OCI-LY1 (cell line): ENCODE results near the gene HINFP.
"Not testable (repeated sequence)": the region's sequence is repeated elsewhere in the genome, so short reads cannot be mapped to it uniquely, and the experiment has no call there.

Experiments
- H2AFZ ChIP-seq: fragments of 200-600 bp; sonication (generic), shearing (Covaris generic); 2 replicates; pipeline ENCODE4 v1.6.0; 2014; ENCODE audit warnings: antibody characterized with exemption, mild to moderate bottlenecking, low read length
- H3F3A ChIP-seq: fragments of 200-600 bp; sonication (generic), shearing (Covaris generic); 2 replicates; pipeline ENCODE4 v1.6.0; 2014; ENCODE audit warnings: mild to moderate bottlenecking, antibody characterized with exemption, low read length, moderate library complexity; ENCODE audit not compliant: insufficient read depth
- H3K27ac ChIP-seq: fragments of 200-600 bp; sonication (generic); 2 replicates; pipeline ENCODE4 v1.5.1; 2014; ENCODE audit warnings: low read length, mixed run types, mild to moderate bottlenecking, low read depth; ENCODE audit not compliant: poor library complexity, severe bottlenecking
- H3K27me3 ChIP-seq: fragments of 200-600 bp; sonication (generic); 2 replicates; pipeline ENCODE4 v1.6.0; 2014; ENCODE audit warnings: antibody characterized with exemption, mild to moderate bottlenecking, low read length, moderate library complexity; ENCODE audit not compliant: insufficient read depth
- H3K36me3 ChIP-seq: fragments of 200-600 bp; sonication (generic); 2 replicates; pipeline ENCODE4 v1.6.1; 2014; ENCODE audit warnings: mild to moderate bottlenecking, antibody characterized with exemption, low read length, moderate library complexity, mixed read lengths; ENCODE audit not compliant: insufficient read depth
- H3K4me1 ChIP-seq: fragments of 200-600 bp; sonication (generic); 2 replicates; pipeline ENCODE4 v1.5.1; 2014; ENCODE audit warnings: mild to moderate bottlenecking, low read length, moderate library complexity; ENCODE audit not compliant: insufficient read depth, severe bottlenecking
- H3K4me2 ChIP-seq: fragments of 200-600 bp; sonication (generic), shearing (Covaris generic); 2 replicates; pipeline ENCODE4 v1.6.1; 2014; ENCODE audit warnings: low read length
- H3K4me3 ChIP-seq: fragments of 200-600 bp; sonication (generic); 2 replicates; pipeline ENCODE4 v1.5.1; 2014; ENCODE audit warnings: low read length, low read depth, mild to moderate bottlenecking, mixed read lengths; ENCODE audit not compliant: poor library complexity, severe bottlenecking
- H3K79me2 ChIP-seq: fragments of 200-600 bp; shearing (Covaris generic); 2 replicates; pipeline ENCODE4 v1.6.1; 2016; ENCODE audit warnings: mixed run types, low read length, mixed read lengths; ENCODE audit not compliant: insufficient read depth
- H3K9ac ChIP-seq: fragments of 200-600 bp; sonication (generic), shearing (Covaris generic); 2 replicates; pipeline ENCODE4 v1.6.1; 2014; ENCODE audit warnings: mild to moderate bottlenecking, low read length, mixed read lengths
- H3K9me2 ChIP-seq: fragments of 200-600 bp; sonication (generic), shearing (Covaris generic); 2 replicates; pipeline ENCODE4 v1.6.1; 2014; ENCODE audit warnings: low read depth, mild to moderate bottlenecking, low read length, mixed read lengths
- H3K9me3 ChIP-seq: fragments of 200-600 bp; shearing (Covaris generic); 2 replicates; pipeline ENCODE4 v1.6.1; 2014; ENCODE audit warnings: low read length, mixed read lengths
- H4K20me1 ChIP-seq: fragments of 200-600 bp; sonication (generic), shearing (Covaris generic); 2 replicates; pipeline ENCODE4 v1.6.0; 2016; ENCODE audit warnings: mild to moderate bottlenecking, low read length; ENCODE audit not compliant: insufficient read depth
- EZH2 ChIP-seq: fragments of 200-600 bp; sonication (generic), shearing (Covaris generic); IDR thresholded peaks from 2 replicates; pipeline ENCODE4 v1.8.0; 2017; ENCODE audit warnings: borderline replicate concordance, mixed run types, mild to moderate bottlenecking, antibody characterized with exemption, low read length, moderate library complexity, mixed read lengths
- TF ChIP-seq, protein P1 (sequence below): fragments of 200-600 bp; sonication (generic), shearing (Covaris generic); IDR thresholded peaks from 2 replicates; pipeline ENCODE4 v1.5.1; 2017; ENCODE audit warnings: mild to moderate bottlenecking, antibody characterized with exemption, low read length, moderate library complexity, mixed read lengths

The HINFP gene

GRCh38 chr11:119181677-119182412, 60.5 kb downstream of the HINFP start:
- no peaks in the 10 kb centered on the region for H4K20me1 ChIP-seq
- H3K36me3 ChIP-seq = no peaks in the 10 kb centered on the region
- H3K27me3 ChIP-seq = no peaks in the 10 kb centered on the region
- no peak overlapping the region for H2AFZ ChIP-seq
- H3K79me2 ChIP-seq = no peaks in the 10 kb centered on the region
- no peaks in the 10 kb centered on the region for H3K4me1 ChIP-seq
- TF ChIP-seq EZH2 = no peak
- TF ChIP-seq, protein P1, sequence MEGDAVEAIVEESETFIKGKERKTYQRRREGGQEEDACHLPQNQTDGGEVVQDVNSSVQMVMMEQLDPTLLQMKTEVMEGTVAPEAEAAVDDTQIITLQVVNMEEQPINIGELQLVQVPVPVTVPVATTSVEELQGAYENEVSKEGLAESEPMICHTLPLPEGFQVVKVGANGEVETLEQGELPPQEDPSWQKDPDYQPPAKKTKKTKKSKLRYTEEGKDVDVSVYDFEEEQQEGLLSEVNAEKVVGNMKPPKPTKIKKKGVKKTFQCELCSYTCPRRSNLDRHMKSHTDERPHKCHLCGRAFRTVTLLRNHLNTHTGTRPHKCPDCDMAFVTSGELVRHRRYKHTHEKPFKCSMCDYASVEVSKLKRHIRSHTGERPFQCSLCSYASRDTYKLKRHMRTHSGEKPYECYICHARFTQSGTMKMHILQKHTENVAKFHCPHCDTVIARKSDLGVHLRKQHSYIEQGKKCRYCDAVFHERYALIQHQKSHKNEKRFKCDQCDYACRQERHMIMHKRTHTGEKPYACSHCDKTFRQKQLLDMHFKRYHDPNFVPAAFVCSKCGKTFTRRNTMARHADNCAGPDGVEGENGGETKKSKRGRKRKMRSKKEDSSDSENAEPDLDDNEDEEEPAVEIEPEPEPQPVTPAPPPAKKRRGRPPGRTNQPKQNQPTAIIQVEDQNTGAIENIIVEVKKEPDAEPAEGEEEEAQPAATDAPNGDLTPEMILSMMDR = no peak
- no peak overlapping the region for H3K27ac ChIP-seq
- H3K9me2 ChIP-seq = no peaks in the 10 kb centered on the region
- H3F3A ChIP-seq = no peaks in the 10 kb centered on the region
- H3K9ac ChIP-seq = no peak overlapping the region
- no peak overlapping the region for H3K4me2 ChIP-seq
- H3K9me3 ChIP-seq = no peaks in the 10 kb centered on the region
- no peak overlapping the region for H3K4me3 ChIP-seq

DNA sequence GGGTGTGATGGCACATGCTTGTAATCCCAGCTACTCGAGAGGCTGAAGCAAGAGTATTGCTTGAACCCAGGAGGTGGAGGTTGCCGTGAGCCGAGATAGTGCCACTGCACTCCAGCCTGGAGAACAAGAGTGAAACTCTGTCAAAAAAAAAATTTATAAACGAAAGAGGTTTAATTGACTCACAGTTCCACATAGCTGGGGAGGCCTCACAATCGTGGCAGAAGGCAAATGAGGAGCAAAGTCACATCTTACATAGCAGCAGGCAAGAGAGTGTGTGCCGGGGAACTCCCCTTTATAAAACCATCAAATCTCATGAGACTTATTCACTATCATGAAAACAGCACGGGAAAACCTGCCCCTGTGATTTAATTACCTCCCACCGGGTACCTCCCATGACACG, 63.0 kb downstream of the HINFP start:
- not testable (repeated sequence) for H4K20me1 ChIP-seq, H3K27ac ChIP-seq, H3K36me3 ChIP-seq, H3K9me3 ChIP-seq, H3K4me1 ChIP-seq, H3K27me3 ChIP-seq, H3K4me2 ChIP-seq, H3F3A ChIP-seq, H3K79me2 ChIP-seq, H3K4me3 ChIP-seq, H2AFZ ChIP-seq, H3K9ac ChIP-seq, H3K9me2 ChIP-seq
